Endothelial cell of hepatic sinusoid (primary cell): ENCODE data around the gene CDON.

ENCODE experiments used
- in situ Hi-C: cut with HindIII; loops from 2 replicates; pipeline ENCODE4 v1.10.0; 2017; ENCODE audit warnings: low sequenced_read_pairs

Gene CDON

DNA sequence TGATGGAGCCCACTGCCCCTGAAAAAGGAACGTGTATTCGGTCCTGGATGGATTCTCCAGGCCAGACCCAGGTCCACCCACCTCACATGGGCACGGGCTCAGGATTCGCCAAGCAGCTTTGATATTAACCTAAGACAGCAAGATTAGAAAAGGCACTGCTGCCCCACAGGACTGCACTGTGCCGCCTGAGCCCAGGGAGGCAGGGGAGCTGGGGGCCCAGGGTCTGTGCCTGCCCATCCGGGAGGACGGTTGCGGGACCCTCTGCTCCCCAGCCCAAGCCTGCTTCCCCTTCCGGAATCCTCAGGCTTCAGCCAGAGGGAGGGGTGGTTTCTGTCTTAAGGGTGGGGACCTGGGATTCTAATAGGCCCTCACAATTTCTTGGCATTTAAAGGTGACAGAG, 130.4 kb downstream of the CDON start:
- in situ Hi-C loops, result no loop called here

DNA sequence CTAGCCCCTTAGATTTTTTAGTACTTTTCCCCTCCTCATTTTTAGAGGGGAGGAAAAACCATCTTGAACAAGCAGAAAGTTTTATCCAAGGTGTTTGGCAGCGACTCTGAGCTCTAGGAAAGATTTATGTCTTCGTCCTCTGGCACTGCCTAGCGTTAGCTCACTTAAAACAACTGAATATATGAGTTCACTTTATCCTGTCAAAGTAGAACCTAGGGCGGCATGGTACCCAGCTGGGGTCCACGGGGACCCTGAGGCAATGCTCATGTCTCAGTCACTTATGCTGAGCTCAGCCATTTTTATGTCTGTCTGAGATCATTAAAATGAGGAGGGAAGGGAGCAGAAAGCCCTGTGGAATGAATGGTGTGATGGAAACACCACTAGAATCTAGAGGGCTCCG, 131.0 kb downstream of the CDON start:
- in situ Hi-C loops, result no loop called here

DNA sequence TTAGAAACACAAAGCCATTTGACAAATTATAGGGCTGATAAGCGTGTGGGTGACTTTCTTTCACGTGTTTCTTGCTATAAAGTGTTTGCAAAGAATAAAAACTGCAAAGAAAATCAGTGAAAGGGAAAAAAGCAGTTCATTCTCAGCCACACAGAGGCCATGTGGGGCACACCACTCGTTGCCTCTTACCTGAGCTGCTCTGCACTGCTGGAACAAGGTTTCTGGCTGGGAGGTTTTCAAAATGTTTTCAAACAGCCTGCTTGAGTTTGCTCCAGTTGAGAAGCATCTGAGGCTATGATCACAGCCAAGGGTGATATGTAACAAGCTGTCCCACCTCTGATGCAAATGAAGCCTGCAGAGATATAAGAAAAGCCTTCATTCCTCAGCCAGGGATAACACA, 131.6 kb downstream of the CDON start:
- in situ Hi-C loops, result no loop called here

DNA sequence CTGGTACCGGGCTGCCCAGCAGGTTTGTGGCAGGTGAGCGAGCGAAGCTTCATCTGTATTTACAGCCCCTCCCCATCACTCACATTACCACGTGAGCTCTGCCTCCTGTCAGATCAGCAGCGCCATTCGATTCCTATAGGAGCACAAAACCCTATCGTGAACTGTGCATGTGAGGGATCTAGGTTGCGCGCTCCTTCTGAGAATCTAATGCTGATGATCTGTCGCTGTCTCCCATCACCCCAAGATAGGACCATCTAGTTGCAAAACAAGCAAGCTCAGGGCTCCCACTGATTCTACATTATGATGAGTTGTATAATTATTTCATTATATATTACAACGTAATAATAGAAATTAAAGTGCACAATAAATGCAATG, 132.6 kb downstream of the CDON start:
- in situ Hi-C loops, result no loop called here

DNA sequence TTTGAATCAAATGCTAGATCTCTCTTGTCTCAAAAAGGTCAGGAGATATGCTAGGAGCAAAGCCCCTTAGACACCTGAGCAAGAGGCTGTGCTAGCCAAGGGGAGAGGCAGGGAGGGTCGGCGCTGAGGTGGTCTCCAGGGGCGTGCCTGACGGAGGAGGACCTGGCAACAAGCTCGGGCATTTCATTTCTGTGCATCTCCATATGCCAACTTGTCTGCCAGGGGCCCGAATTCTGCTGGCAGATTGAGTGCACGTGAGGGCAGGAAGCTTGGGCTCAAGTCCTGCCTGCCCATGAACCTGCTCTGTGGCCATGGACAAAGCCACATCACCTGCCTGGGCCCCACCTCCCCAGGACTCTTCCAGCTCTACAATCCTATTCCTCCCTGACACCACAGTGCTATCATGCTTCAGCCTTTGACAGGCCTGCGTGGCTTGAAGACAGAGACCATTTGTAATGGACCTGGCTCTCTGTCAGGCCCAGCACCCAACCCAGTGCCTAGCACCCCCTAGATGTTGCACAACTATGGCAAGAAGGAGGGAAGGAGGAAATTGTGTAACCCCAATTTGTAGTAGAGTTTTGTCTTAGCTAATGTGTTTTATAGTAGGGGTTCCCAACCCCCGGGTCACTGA, 133.1 kb downstream of the CDON start:
- in situ Hi-C loops, result no loop called here

DNA sequence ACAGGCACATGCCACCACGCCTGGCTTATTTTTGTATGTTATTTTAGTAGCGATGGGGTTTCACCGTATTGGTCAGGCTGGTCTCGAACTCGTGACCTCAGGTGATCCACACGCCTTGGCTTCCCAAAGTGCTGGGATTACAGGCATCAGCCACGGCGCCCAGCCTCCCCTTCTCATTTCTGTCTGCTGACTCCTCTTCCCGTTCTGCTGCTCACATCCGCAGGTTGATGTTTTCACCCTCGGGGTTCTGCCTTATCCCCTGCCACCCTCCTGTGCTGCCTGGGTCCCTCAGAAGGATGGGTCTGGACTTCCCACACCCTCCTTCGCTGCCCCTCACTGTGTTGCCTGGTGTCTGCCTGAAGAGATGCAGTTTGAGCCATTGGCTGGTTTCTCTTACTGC, 136.0 kb downstream of the CDON start:
- in situ Hi-C loops, result no loop called here

DNA sequence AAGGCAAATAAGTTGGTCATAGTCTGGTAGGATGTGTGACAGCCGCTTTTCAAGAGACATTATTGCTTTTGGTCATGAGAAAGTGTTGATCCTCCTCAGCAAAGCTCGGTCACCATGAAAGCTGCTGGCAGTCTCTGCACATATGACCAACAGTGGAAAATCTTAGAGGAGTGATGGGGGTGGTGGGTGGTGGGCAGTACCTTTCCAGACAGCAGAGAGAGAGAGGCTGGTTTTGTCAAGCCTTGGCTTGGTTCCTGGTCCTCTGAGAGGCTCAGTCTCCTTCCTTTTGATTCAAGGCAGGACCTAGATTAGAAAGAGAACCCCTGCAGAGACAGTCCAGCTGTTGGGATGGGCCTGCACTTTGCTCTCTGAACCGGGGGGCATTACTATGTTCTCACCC, 136.9 kb downstream of the CDON start:
- in situ Hi-C loops, result no loop called here

DNA sequence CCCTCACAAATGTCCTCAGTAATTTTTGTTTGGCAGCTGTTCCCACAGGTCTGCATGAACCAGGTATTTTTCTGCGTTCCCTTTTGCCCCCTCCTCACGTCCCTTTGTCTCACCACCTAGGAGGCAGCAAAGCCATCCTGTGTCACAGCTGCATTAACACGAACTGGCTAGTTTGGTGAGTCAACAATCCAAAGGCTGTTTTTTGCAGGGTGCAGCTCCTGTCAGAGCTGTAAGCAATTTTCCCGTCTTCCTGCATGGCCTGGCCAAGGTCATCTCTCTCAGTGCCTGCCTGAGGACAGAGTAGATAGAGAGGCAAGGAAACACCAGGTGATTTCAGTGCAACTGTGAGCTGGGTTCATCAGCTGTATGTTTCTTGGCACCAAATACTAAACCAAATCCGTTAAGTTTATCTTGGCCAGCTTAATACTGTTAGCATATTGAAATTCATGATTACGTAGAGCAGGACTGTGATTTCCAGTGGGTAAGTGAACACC, 137.4 kb downstream of the CDON start:
- in situ Hi-C loops, result no loop called here

DNA sequence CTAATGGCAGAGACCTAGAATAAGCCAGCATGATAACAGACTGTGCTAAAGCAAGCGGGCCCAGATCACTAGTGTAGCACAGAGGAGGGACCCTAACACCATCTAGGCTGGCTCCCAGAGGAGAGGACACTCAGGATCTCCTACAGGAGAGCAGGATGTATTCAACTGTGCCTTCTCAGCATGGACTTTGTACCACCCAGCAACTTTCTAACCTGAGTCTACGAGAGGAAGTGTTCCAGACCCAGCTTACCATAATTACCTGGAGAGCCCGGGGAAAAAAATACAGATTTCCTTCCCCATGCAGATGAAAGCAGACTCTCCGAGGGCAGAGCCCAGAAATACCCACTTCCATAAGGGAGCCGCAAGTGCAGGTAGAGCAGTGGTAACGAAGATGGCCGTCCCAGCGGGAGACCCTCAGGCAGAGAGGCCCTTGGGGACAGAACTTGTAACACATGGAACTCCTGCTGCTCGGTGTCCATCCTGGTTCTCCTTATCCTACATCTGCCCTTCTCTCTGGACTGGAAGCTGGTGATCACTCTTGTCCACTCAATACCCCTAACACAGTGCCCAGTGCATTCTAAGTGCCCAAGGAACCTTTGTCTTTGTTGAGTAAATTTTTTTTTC, 138.2 kb downstream of the CDON start:
- in situ Hi-C loops, result no loop called here

DNA sequence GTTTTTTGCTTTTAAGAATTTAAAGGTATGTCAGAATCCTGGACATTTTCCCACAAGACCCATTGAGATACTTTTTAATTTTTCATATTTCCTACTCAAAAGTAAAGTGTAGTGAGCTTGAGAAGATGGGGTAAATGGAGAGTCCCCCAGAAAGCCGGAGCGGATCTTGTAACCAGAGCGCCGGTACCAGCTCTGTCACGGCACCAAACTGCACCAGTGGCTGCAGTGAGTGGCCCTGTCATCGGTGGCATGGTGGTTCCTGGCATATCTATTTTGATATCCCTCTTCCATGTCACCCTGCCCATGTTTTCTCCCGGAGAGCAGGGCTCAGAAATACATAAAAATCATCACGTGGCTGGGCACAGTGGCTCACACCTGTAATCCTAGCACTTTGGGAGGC, 139.0 kb downstream of the CDON start:
- in situ Hi-C loops, result no loop called here

DNA sequence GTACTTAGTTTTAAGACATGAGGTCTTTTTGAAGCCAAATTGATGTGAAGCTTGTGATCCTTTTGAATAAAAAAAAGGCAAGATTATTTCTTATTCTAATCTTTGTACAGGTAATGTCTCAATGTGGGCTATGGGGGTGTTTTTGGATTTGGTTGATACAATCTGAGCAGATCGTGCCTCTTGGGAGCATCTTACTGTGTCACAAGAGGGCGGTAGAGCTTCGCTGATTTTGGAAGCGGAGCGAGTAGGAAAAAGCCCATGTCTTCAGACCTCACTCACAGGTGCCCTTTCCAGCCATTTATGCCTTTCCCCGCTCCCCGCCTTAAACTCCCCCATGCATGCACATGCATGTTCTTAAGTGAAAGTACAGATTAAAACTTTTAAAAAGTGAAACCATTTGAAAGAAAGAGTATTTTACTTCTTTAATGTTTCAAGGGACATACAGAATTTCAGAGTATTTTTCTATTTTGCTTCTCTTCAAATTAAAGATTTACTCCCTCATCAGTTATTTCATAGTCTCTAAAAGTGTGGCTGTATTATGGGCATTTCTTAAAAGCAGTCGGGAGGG, 139.6 kb downstream of the CDON start:
- in situ Hi-C loops, result no loop called here

DNA sequence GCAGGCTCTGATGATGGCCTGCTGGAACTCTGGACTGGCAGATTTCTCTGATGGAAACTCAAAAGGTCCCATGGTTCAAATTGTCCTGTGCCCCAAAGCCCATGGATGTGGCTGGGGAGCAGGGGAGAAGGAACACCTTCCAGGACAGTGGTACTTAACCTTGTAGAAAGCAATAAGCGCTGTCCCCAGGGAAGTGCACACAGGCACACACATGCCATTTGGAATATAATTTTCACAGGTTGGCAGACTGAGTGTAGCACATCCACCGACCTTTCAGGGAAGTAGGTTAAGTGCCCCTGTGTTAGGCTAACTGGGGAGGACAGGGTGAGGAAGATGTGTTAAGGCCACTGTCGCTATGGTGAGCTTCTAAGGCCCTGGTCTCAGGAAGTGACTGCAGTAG, 140.5 kb downstream of the CDON start:
- in situ Hi-C loops, result no loop called here

DNA sequence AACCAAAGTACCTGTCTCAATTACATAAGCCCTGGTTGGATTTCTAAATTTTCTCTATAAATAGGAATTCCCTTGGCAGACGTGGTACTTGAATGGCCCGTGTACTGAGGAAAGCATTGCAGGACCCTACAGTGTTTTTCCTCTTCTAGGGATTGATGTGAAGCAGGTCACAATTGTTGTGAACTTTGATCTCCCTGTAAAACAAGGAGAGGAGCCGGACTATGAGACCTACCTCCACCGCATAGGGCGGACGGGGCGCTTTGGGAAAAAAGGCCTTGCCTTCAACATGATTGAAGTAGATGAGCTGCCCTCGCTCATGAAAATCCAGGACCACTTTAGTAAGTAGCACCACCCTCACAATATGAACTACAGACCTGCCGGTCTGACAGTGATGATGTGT, 141.6 kb downstream of the CDON start:
- in situ Hi-C loops, result no loop called here

DNA sequence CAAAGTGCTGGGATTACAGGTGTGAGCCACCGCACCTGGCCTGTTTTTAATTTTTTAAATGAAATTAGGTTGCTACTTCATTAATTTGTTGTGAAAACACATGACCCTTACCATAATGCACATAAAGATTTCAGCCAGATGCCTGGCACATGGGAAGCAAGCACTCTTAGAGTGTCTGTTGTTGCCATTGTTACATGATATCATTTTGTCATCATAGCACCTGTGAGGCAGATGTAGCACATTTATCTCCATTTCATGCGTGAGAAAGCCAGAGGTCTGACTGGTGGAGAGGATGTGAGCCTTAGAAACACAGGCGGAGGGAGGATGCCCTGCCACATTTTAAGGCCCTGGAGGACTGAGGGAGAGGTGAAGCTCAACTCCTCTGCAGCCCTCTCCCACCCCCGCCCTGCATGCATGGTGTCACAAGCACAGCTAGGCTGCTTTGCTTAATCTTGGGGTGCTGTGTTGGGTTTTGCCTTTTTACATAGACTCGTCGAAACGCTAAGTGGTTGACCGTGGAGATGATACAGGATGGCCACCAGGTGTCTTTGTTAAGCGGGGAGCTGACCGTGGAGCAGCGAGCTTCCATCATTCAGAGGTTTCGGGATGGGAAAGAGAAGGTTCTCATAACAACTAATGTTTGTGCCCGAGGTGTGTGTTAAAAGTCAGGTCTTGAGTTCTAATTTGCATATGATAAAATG, 144.4 kb downstream of the CDON start:
- in situ Hi-C loops, result loop anchor here (10.0 kb wide), 1 partner anchor 177 kb away; no protein-coding TSS in a partner anchor

DNA sequence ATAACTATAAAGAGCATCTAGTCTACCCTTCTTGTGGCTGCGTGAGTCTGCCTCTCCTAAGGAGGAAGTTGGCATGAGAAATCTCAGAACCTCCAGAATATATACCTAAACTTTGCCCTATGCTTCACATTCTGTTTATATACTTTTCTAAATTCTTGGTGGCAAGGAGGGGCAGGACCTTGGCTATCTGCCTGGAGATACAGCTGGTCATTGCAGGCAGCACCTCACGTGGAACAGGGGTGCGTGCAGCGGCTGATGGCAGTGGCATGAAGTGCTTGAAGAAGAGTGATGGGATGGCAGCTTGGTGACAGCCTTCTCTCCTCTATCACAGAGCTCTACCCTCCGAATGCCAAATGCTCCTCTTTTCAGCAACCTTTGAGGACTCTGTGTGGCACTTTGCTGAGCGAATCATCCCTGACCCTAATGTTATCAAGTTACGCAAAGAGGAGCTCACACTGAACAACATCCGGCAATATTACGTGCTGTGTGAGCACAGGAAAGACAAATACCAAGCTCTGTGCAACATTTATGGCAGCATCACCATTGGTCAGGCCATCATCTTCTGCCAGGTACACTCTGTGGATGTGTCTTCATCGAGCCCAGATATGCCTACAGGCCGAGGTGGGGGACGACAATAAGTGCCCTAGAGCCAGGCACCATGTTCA, 145.9 kb downstream of the CDON start:
- in situ Hi-C loops, result loop anchor here (10.0 kb wide), 1 partner anchor 178 kb away; no protein-coding TSS in a partner anchor

DNA sequence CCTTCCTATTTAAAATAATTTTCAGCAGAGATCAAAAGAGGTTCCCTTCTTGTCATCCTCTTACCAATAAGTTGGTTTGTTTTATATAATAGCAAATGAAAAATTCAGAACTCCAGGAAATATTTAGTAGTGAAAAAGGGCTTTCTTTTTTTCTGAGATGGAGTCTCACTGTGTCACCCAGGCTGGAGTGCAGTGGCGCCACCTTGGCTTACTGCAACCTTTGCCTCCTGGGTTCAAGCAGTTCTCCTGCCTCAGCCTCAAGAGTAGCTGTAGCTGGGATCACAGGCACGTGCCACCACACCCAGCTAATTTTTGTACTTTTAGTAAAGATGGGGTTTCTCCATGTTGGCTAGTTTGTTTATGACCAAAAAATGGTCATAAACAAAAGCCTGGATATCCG, 148.1 kb downstream of the CDON start:
- in situ Hi-C loops, result loop anchor here (10.0 kb wide), 1 partner anchor 180 kb away; no protein-coding TSS in a partner anchor

DNA sequence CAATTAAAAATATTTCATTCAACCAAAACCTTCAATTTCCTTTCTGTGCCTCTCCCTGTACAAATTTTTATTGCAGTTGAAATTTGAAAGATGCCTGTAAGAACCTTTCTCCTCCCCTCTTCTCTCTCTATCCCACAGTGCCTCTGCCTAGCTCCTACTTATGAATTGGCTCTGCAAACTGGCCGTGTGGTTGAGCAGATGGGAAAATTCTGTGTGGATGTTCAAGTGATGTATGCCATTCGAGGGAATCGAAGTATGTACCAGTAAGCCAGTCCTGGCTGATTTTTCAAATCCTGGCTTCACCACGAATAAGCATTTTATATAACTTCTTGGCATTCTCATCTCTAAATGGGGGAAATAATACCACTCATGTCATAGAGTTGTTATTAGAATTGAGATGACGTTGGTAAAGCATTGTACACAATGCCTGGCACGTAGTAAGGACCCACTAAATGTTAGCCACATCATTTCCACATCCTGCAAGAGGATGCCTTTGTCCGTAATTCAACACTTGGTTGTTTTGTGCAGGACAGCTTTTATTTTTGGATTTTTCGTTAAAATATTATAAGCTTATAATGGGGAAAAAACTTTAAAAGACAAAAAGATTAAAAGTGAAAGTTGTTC, 152.3 kb downstream of the CDON start:
- in situ Hi-C loops, result loop anchor here (10.0 kb wide), 1 partner anchor 184 kb away; no protein-coding TSS in a partner anchor
